Muscle layer of duodenum (tissue), 2 donors: ENCODE results near the gene PPP3CA.
"Not testable (repeated sequence)": the region's sequence is repeated elsewhere in the genome, so short reads cannot be mapped to it uniquely, and the experiment has no call there.

Source experiments
- H3K27ac ChIP-seq: one replicate; pipeline ENCODE4 v1.7.0; 2013; ENCODE audit warnings: mild to moderate bottlenecking, low read length
- H3K27me3 ChIP-seq: one replicate; pipeline ENCODE4 v1.7.0; 2013; ENCODE audit warnings: low read depth, mild to moderate bottlenecking, control low read depth, low read length
- H3K36me3 ChIP-seq, 2 donors: one replicate each; pipeline ENCODE4 v1.7.0; 2013; ENCODE audit warnings: low read length in 2 of 2, control low read depth in 1 of 2, mild to moderate bottlenecking in 1 of 2; ENCODE audit not compliant: insufficient read depth in 2 of 2, control insufficient read depth in 1 of 2
- H3K4me1 ChIP-seq, 2 donors: one replicate each; pipeline ENCODE4 v1.7.0; 2013; ENCODE audit warnings: low read length in 2 of 2, mild to moderate bottlenecking in 2 of 2, control low read depth in 1 of 2, moderate library complexity in 1 of 2; ENCODE audit not compliant: insufficient read depth in 2 of 2, control insufficient read depth in 1 of 2
- H3K4me3 ChIP-seq, 2 donors: one replicate each; pipeline ENCODE4 v1.7.0; 2013; ENCODE audit warnings: low read length in 2 of 2, low read depth in 1 of 2, mild to moderate bottlenecking in 1 of 2
- H3K9me3 ChIP-seq, 2 donors: one replicate each; pipeline ENCODE4 v1.7.0; 2013; ENCODE audit warnings: low read length in 2 of 2, control low read depth in 1 of 2, mild to moderate bottlenecking in 1 of 2; ENCODE audit not compliant: control insufficient read depth in 1 of 2
- donor health status: healthy.

PPP3CA gene

GRCh38 chr4:101131058-101131457 is 216.3 kb downstream of the PPP3CA start:
- H3K27me3 ChIP-seq, H3K9me3 ChIP-seq, H3K36me3 ChIP-seq, H3K4me1 ChIP-seq, H3K27ac ChIP-seq, H3K4me3 ChIP-seq: not testable (repeated sequence)

- not testable (repeated sequence) for H3K9me3 ChIP-seq, H3K27me3 ChIP-seq, H3K36me3 ChIP-seq, H3K4me3 ChIP-seq, H3K27ac ChIP-seq
- H3K4me1 ChIP-seq = peaks cover 7 to 10% of the 10 kb centered on the region in 2 donors
These were observed 218.4 kb downstream of the PPP3CA start for GRCh38 chr4:101128898-101129297.

- H3K36me3 ChIP-seq = no peaks in the 10 kb centered on the region
- H3K4me3 ChIP-seq = no peak overlapping the region
- peaks cover 7 to 10% of the 10 kb centered on the region in 2 donors for H3K4me1 ChIP-seq
- no peak overlapping the region for H3K27ac ChIP-seq
- no peaks in the 10 kb centered on the region for H3K27me3 ChIP-seq
- H3K9me3 ChIP-seq = no peaks in the 10 kb centered on the region
These were observed 218.9 kb downstream of the PPP3CA start for GRCh38 chr4:101128473-101128872.

DNA sequence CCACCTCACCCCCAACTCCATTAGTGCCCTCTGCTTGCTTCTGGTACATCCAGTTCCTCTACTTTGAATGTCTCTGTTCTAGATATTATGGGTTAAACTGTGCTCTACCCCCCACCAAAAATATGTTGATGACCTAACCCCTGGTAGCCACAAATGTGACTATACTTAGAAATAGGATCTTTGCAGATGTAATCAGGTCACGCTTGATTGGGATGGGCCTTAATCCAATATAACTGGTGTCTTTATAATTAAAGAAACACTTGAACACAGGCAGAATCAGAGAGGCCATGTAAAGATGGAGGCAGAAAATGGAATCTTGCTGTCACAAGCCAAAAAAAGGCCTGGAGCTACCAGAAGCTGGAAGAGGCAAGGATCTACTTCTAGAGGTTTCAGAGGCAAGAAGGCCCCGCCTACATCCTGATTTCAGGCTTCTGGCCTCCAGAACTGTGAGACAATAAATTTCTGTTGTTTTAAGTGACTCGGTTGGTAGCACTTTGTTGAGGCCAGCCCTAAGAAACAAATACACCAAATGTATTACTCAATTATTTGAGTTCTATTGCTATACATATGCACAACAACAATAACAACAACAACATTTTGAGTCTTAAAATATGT is 220.0 kb downstream of the PPP3CA start:
- Histone ChIP-seq H3K4me3 (no peak overlapping the region), H3K36me3 (no peaks in the 10 kb centered on the region), H3K27ac (no peak overlapping the region), H3K4me1 (peaks cover 7 to 10% of the 10 kb centered on the region in 2 donors), H3K27me3 (no peaks in the 10 kb centered on the region), H3K9me3 (no peaks in the 10 kb centered on the region)

- H3K27ac ChIP-seq = no peak overlapping the region
These were observed 221.3 kb downstream of the PPP3CA start for GRCh38 chr4:101126059-101126458.

DNA sequence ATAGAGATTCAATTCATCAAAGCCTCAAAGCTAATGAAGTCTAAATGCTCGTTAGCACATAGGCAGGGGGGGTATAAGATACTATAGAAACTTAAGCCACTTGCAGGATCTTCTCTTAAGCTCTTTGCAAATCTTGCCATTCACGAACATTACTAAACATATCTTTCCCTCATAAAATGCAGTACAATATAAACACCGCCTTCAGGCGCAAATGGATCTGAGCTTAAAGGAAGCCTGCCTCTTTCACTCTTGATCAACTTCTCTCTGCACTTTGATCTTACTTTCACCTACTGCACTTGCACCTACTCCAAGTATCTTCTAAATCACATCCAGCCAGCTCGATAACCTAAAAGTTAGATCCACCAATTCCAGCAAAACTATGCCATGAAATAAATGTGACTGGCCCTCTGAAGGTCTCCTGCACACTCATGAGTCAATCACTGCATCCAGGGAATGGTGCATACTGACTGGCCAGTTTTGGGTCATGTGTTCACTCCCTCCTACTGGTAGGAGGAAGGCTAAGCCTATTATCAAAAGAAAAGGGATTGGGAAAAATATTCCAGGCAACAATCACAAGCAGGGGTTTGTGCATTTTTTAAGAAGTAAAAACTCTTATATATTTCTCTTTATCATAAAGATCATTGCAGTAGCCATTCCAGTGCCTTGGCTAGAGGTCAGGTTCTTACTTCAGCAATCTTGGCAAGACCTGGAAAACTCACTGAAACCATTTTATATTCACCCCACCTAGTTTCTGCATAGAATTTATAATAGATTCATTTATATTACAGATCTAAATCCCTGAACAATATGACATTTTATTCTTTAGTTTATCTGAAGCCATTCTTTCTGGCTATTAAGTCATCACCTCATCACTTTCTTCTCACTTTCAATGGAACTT is 222.0 kb downstream of the PPP3CA start:
- Histone ChIP-seq H3K27ac (no peak overlapping the region), H3K4me1 (peaks cover 7 to 10% of the 10 kb centered on the region in 2 donors), H3K36me3 (no peaks in the 10 kb centered on the region), H3K27me3 (no peaks in the 10 kb centered on the region), H3K9me3 (no peaks in the 10 kb centered on the region), H3K4me3 (no peak overlapping the region)

More at GRCh38 chr4:101126059-101126458, 221.3 kb downstream of the PPP3CA start:
- H3K4me1 ChIP-seq = peaks cover 7 to 10% of the 10 kb centered on the region in 2 donors
- H3K36me3 ChIP-seq = no peaks in the 10 kb centered on the region
- H3K27me3 ChIP-seq = no peaks in the 10 kb centered on the region
- H3K9me3 ChIP-seq = no peaks in the 10 kb centered on the region
- H3K4me3 ChIP-seq = no peak overlapping the region

DNA sequence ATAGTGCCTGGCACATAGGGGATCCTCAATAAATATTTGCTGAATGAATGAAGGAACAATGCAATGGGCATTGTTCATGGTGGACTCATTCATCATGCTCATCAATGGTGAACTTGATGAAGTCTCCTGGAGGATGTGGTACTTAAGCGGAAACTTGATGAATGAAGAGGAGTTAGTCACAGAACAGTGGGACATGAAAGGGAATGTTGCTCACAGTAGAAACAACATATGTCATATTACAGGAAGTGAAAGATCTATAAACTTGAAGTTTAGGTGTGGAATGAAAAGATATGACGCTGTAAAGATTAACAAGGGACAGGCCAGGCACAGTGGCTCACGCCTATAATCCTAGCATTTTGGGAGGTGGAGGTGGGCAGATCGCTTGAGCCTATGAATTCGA is 224.1 kb downstream of the PPP3CA start:
- H3K27ac ChIP-seq = no peak overlapping the region

DNA sequence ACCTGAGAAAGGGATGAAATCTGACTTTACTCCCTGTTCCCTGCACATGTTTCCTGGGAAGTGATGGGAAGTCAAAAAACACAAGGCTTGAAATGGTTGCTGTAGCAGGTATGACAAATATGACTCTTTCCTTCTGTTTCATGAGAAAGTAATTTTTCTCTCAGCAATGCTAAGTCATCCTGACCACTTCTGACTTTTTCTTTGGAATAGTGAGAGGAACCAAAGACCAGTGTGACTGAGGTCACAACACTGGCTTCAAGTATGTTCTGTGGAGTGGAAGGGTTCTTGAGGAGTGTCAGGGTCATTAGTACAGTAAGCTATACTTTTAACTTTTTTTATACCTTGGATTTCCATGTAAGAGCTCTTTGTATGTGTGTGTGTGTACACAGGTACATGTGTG is 225.3 kb downstream of the PPP3CA start:
- Histone ChIP-seq H3K36me3 (no peaks in the 10 kb centered on the region), H3K9me3 (no peaks in the 10 kb centered on the region), H3K4me3 (no peak overlapping the region), H3K4me1 (peaks cover 7 to 10% of the 10 kb centered on the region in 2 donors), H3K27me3 (no peaks in the 10 kb centered on the region), H3K27ac (no peak overlapping the region)

More for the DNA sequence above, 224.1 kb downstream of the PPP3CA start:
- H3K4me3 ChIP-seq = no peak overlapping the region
- no peaks in the 10 kb centered on the region for H3K27me3 ChIP-seq
- no peaks in the 10 kb centered on the region for H3K36me3 ChIP-seq
- peaks cover 7 to 10% of the 10 kb centered on the region in 2 donors for H3K4me1 ChIP-seq
- no peaks in the 10 kb centered on the region for H3K9me3 ChIP-seq

GRCh38 chr4:101119141-101119540 is 228.2 kb downstream of the PPP3CA start:
- Histone ChIP-seq H3K36me3 (peaks cover 0 to 4% of the 10 kb centered on the region in 2 donors), H3K4me3 (no peak overlapping the region), H3K4me1 (peaks cover 0 to 4% of the 10 kb centered on the region in 2 donors), H3K9me3 (no peaks in the 10 kb centered on the region), H3K27me3 (no peaks in the 10 kb centered on the region), H3K27ac (no peak overlapping the region)

GRCh38 chr4:101118617-101119016 is 228.7 kb downstream of the PPP3CA start:
- H3K36me3 ChIP-seq = peaks cover 0 to 4% of the 10 kb centered on the region in 2 donors
- H3K4me1 ChIP-seq = peaks cover 0 to 4% of the 10 kb centered on the region in 2 donors
- no peak overlapping the region for H3K27ac ChIP-seq
- H3K4me3 ChIP-seq = no peak overlapping the region
- H3K27me3 ChIP-seq = no peaks in the 10 kb centered on the region
- no peaks in the 10 kb centered on the region for H3K9me3 ChIP-seq

- Histone ChIP-seq H3K36me3 (peaks cover 0 to 4% of the 10 kb centered on the region in 2 donors), H3K27ac (no peak overlapping the region), H3K9me3 (no peaks in the 10 kb centered on the region), H3K4me1 (peaks cover 0 to 4% of the 10 kb centered on the region in 2 donors), H3K27me3 (no peaks in the 10 kb centered on the region), H3K4me3 (no peak overlapping the region)
These were observed 231.4 kb downstream of the PPP3CA start for GRCh38 chr4:101115887-101116286.
